Neural cell (in vitro differentiated cells): ENCODE measurements around the gene PRLH. TPM values are rescaled to one million over a fixed set of nuclear protein-coding genes. Genes with fewer than 3 reads are reported as not detected.

Experiments used
- H2AFZ ChIP-seq: fragments of 200-600, 300-800 bp; sonication (generic), shearing (Covaris generic); 2 replicates; pipeline ENCODE4 v1.6.0; 2014; ENCODE audit warnings: low read depth, mild to moderate bottlenecking, antibody characterized with exemption, low read length, moderate library complexity
- H3F3A ChIP-seq: fragments of 200-600 bp; shearing (Covaris generic); 2 replicates; pipeline ENCODE4 v1.6.1; 2016; ENCODE audit warnings: mild to moderate bottlenecking, moderate library complexity, mixed read lengths, antibody characterized with exemption, low read length; ENCODE audit not compliant: insufficient read depth, poor library complexity, severe bottlenecking
- H3K27ac ChIP-seq: fragments of 200-600, 300-800 bp; sonication (generic), shearing (Covaris generic); 2 replicates; pipeline ENCODE4 v1.5.1; 2014; ENCODE audit warnings: mild to moderate bottlenecking, low read length, moderate library complexity
- H3K27me3 ChIP-seq: fragments of 300-800, 200-600 bp; sonication (generic), shearing (Covaris generic); 2 replicates; pipeline ENCODE4 v1.6.0; 2014; ENCODE audit warnings: mild to moderate bottlenecking, low read depth, low read length, moderate library complexity; ENCODE audit not compliant: insufficient read depth
- H3K36me3 ChIP-seq: fragments of 300-800, 200-600 bp; sonication (generic), shearing (Covaris generic); 2 replicates; pipeline ENCODE4 v1.5.1; 2014; ENCODE audit warnings: mild to moderate bottlenecking, antibody characterized with exemption, low read length, moderate library complexity; ENCODE audit not compliant: insufficient read depth
- H3K4me2 ChIP-seq: fragments of 300-800, 200-600 bp; sonication (generic), shearing (Covaris generic); 2 replicates; pipeline ENCODE4 v1.6.0; 2014; ENCODE audit warnings: mild to moderate bottlenecking, low read length
- H3K4me3 ChIP-seq: fragments of 300-800, 200-600 bp; sonication (generic), shearing (Covaris generic); 2 replicates; pipeline ENCODE4 v1.5.1; 2014; ENCODE audit warnings: mild to moderate bottlenecking, low read length, moderate library complexity
- H3K79me2 ChIP-seq: fragments of 200-600 bp; shearing (Covaris generic); replicated peaks from 2 replicates; pipeline ENCODE4 v1.6.0; 2014; ENCODE audit warnings: mild to moderate bottlenecking, low read length, moderate library complexity; ENCODE audit not compliant: insufficient read depth
- H3K9ac ChIP-seq: fragments of 300-800, 200-600 bp; sonication (generic), shearing (Covaris generic); 2 replicates; pipeline ENCODE4 v1.6.1; 2016; ENCODE audit warnings: mild to moderate bottlenecking, low read length, mixed read lengths
- H3K9me2 ChIP-seq: fragments of 200-600 bp; shearing (Covaris generic); 2 replicates; pipeline ENCODE4 v1.6.1; 2016; ENCODE audit warnings: mild to moderate bottlenecking, low read length, mixed read lengths; ENCODE audit not compliant: insufficient read depth
- H3K9me3 ChIP-seq: fragments of 200-600, 300-800 bp; sonication (generic), shearing (Covaris generic); 2 replicates; pipeline ENCODE4 v1.6.1; 2016; ENCODE audit warnings: mild to moderate bottlenecking, mixed run types, low read length, moderate library complexity, mixed read lengths
- H4K20me1 ChIP-seq: fragments of 200-600 bp; shearing (Covaris generic); 2 replicates; pipeline ENCODE4 v1.6.1; 2016; ENCODE audit warnings: mild to moderate bottlenecking, mixed run types; ENCODE audit not compliant: insufficient read depth
- EP300 ChIP-seq: fragments of 450-650 bp; conservative IDR thresholded peaks from 2 replicates; pipeline ENCODE4 v1.6.1; 2014; ENCODE audit warnings: antibody characterized with exemption, mild to moderate bottlenecking, moderate library complexity; ENCODE audit not compliant: poor library complexity, severe bottlenecking
- EZH2 ChIP-seq: fragments of 200-600, 300-800 bp; shearing (Covaris generic), sonication (generic); IDR thresholded peaks from 2 replicates; pipeline ENCODE4 v1.6.1; 2014; ENCODE audit warnings: antibody characterized with exemption, low read length, borderline replicate concordance, mild to moderate bottlenecking; ENCODE audit not compliant: insufficient read depth, poor library complexity, severe bottlenecking
- MXI1 ChIP-seq: fragments of 450-650 bp; conservative IDR thresholded peaks from 2 replicates; pipeline ENCODE4 v1.6.1; 2014; ENCODE audit warnings: antibody characterized with exemption, mild to moderate bottlenecking; ENCODE audit not compliant: poor library complexity, severe bottlenecking
- POLR2AphosphoS5 ChIP-seq: IDR thresholded peaks from 2 replicates; pipeline ENCODE4 v1.6.1; 2012
- RAD21 ChIP-seq: fragments of 450-650 bp; conservative IDR thresholded peaks from 2 replicates; pipeline ENCODE4 v1.6.1; 2014; ENCODE audit warnings: antibody characterized with exemption, mild to moderate bottlenecking, moderate library complexity
- SMC3 ChIP-seq: fragments of 450-650 bp; conservative IDR thresholded peaks from 2 replicates; pipeline ENCODE4 v1.6.1; 2014; ENCODE audit warnings: antibody characterized with exemption, mild to moderate bottlenecking, moderate library complexity; ENCODE audit not compliant: poor library complexity
- TAF1 ChIP-seq: IDR thresholded peaks from 2 replicates; pipeline ENCODE4 v1.6.1; 2012; ENCODE audit warnings: low read depth
- polyA plus RNA-seq: library from polyadenylated mRNA; depleted of rRNA; stranded (reverse); fragments of >200 nt; gene quantifications from 2 replicates; pipeline ENCODE4 v1.2.3, GENCODE V29; 2014
- TF ChIP-seq, protein P1 (sequence below): fragments of 450-650 bp; IDR thresholded peaks from 2 replicates; pipeline ENCODE4 v1.5.1; 2014; ENCODE audit warnings: antibody characterized with exemption, mild to moderate bottlenecking, moderate library complexity; ENCODE audit not compliant: poor library complexity, severe bottlenecking
- TF ChIP-seq, protein P2 (sequence below): IDR thresholded peaks from 2 replicates; pipeline ENCODE4 v1.6.1; 2012; ENCODE audit warnings: borderline replicate concordance

The PRLH gene
- polyA plus RNA-seq, 1 donor from 2014 or later, result not detected

DNA sequence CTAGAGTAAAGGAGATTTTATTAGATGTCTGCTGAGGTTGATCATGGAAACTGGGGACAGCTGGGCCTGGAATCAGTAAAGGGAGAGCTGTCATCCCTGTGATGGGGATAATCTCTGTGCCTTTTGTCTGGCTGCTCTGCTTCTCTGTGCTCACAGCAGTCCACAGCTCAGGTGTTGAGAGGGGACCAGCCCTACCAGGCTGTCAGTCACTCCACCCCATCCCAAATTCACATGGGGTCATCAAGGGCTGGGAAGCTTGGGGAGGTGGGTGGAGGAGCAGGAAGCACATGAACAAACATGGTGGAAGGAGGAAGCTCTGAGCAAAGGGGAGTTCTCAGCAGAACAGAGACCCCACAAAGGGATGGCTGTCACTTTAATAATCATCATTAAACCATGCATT is 47.3 kb downstream of the PRLH start:
- no peaks in the 10 kb centered on the region for H3K79me2 ChIP-seq
- TF ChIP-seq, protein P1, sequence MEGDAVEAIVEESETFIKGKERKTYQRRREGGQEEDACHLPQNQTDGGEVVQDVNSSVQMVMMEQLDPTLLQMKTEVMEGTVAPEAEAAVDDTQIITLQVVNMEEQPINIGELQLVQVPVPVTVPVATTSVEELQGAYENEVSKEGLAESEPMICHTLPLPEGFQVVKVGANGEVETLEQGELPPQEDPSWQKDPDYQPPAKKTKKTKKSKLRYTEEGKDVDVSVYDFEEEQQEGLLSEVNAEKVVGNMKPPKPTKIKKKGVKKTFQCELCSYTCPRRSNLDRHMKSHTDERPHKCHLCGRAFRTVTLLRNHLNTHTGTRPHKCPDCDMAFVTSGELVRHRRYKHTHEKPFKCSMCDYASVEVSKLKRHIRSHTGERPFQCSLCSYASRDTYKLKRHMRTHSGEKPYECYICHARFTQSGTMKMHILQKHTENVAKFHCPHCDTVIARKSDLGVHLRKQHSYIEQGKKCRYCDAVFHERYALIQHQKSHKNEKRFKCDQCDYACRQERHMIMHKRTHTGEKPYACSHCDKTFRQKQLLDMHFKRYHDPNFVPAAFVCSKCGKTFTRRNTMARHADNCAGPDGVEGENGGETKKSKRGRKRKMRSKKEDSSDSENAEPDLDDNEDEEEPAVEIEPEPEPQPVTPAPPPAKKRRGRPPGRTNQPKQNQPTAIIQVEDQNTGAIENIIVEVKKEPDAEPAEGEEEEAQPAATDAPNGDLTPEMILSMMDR, result no peak
- no peak for TF ChIP-seq POLR2AphosphoS5
- TF ChIP-seq TAF1, result no peak
- TF ChIP-seq MXI1, result no peak
- no peak for TF ChIP-seq SMC3
- no peak for TF ChIP-seq RAD21
- TF ChIP-seq, protein P2, sequence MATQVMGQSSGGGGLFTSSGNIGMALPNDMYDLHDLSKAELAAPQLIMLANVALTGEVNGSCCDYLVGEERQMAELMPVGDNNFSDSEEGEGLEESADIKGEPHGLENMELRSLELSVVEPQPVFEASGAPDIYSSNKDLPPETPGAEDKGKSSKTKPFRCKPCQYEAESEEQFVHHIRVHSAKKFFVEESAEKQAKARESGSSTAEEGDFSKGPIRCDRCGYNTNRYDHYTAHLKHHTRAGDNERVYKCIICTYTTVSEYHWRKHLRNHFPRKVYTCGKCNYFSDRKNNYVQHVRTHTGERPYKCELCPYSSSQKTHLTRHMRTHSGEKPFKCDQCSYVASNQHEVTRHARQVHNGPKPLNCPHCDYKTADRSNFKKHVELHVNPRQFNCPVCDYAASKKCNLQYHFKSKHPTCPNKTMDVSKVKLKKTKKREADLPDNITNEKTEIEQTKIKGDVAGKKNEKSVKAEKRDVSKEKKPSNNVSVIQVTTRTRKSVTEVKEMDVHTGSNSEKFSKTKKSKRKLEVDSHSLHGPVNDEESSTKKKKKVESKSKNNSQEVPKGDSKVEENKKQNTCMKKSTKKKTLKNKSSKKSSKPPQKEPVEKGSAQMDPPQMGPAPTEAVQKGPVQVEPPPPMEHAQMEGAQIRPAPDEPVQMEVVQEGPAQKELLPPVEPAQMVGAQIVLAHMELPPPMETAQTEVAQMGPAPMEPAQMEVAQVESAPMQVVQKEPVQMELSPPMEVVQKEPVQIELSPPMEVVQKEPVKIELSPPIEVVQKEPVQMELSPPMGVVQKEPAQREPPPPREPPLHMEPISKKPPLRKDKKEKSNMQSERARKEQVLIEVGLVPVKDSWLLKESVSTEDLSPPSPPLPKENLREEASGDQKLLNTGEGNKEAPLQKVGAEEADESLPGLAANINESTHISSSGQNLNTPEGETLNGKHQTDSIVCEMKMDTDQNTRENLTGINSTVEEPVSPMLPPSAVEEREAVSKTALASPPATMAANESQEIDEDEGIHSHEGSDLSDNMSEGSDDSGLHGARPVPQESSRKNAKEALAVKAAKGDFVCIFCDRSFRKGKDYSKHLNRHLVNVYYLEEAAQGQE, result no peak
- no peak for TF ChIP-seq EZH2
- TF ChIP-seq EP300, result no peak
- no peaks in the 10 kb centered on the region for H4K20me1 ChIP-seq
- H3K27me3 ChIP-seq, result no peaks in the 10 kb centered on the region
- H3K9me2 ChIP-seq, result no peaks in the 10 kb centered on the region
- H3K4me2 ChIP-seq, result no peak overlapping the region
- H3K36me3 ChIP-seq, result no peaks in the 10 kb centered on the region
- no peaks in the 10 kb centered on the region for H3F3A ChIP-seq
- H3K4me3 ChIP-seq, result no peak overlapping the region
- H3K27ac ChIP-seq, result no peak overlapping the region
- H3K9ac ChIP-seq, result no peak overlapping the region
- no peaks in the 10 kb centered on the region for H3K9me3 ChIP-seq
- H2AFZ ChIP-seq, result no peak overlapping the region

DNA sequence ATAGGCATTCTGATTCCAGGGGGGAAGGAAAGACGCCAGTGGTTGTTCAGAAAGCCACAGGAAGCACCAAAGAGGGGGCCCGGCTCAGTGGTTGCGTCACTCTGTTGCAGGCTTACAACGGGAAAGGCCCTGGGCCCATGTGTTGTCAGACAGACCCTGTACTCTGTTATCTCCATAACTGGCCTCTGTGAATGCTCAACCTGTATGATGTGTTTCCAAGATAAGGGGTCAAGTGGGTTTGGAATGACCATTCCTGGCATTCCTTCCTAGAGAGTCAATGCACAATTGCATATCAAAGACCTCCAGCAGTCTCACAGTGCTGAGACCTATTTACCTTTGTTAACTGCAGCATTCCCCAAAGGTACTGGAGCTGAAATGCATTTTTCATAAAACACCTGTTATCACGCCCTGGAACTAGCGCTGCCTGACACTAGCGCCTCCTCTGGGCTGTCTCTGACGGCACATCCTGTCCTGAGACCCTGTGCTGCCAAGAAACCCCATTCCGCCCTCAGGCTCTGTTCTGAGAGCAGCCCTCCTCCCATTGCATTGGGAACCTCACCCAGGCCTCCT is 47.9 kb downstream of the PRLH start:
- H3K36me3 ChIP-seq, result no peaks in the 10 kb centered on the region
- H2AFZ ChIP-seq, result no peak overlapping the region
- no peaks in the 10 kb centered on the region for H3K9me2 ChIP-seq
- H3K4me3 ChIP-seq, result no peak overlapping the region
- H3K9me3 ChIP-seq, result no peaks in the 10 kb centered on the region
- no peaks in the 10 kb centered on the region for H3K79me2 ChIP-seq
- H3K9ac ChIP-seq, result no peak overlapping the region
- H3K27me3 ChIP-seq, result no peaks in the 10 kb centered on the region
- H3K27ac ChIP-seq, result no peak overlapping the region
- TF ChIP-seq, protein P1, result no peak
- TF ChIP-seq RAD21 (no peak), POLR2AphosphoS5 (no peak), EP300 (no peak), MXI1 (no peak), SMC3 (no peak), TAF1 (no peak)
- TF ChIP-seq, protein P2, result no peak
- no peaks in the 10 kb centered on the region for H3F3A ChIP-seq
- no peaks in the 10 kb centered on the region for H4K20me1 ChIP-seq
- H3K4me2 ChIP-seq, result no peak overlapping the region
